Measurements from ENCODE around the gene C2CD2. TPM values are rescaled to one million over a fixed set of nuclear protein-coding genes. Genes with fewer than 3 reads are reported as not detected.
"Not testable (repeated sequence)": the region's sequence is repeated elsewhere in the genome, so short reads cannot be mapped to it uniquely, and the experiment has no call there.

The C2CD2 gene
- total RNA-seq, 1 donor from 2014 or later = 9.4 TPM

GRCh38 chr21:41958886-41959563 is 5.2 kb upstream of the C2CD2 start:
- peak; percentile 83 for DNase-seq (ENCODE audit: low read depth)

- peak; percentile 97 for DNase-seq (ENCODE audit: low read depth)
These were observed 4.4 kb upstream of the C2CD2 start for GRCh38 chr21:41957991-41958766.

- peak; percentile 59 for DNase-seq (ENCODE audit: low read depth)
These were observed 3.3 kb upstream of the C2CD2 start for GRCh38 chr21:41956926-41957729.

- DNase-seq (ENCODE audit: low read depth) = no peak
These were observed 1.7 kb upstream of the C2CD2 start for GRCh38 chr21:41955516-41955915.

- DNase-seq (ENCODE audit: low read depth) = no peak
These were observed 1.1 kb upstream of the C2CD2 start for GRCh38 chr21:41954654-41955499.

- DNase-seq (ENCODE audit: low read depth) = peak; percentile 24
These were observed 478 bp downstream of the C2CD2 start for GRCh38 chr21:41953249-41953830.

GRCh38 chr21:41952568-41953248 is 1.1 kb downstream of the C2CD2 start:
- DNase-seq (ENCODE audit: low read depth) = peak; percentile 36

GRCh38 chr21:41951876-41952567 is 1.8 kb downstream of the C2CD2 start:
- no peak for DNase-seq (ENCODE audit: low read depth)

GRCh38 chr21:41950941-41951351 is 2.9 kb downstream of the C2CD2 start:
- no peak for DNase-seq (ENCODE audit: low read depth)

- DNase-seq (ENCODE audit: low read depth) = not testable (repeated sequence)
These were observed 4.2 kb downstream of the C2CD2 start for GRCh38 chr21:41949631-41950030.

GRCh38 chr21:41948901-41949300 is 4.9 kb downstream of the C2CD2 start:
- no peak for DNase-seq (ENCODE audit: low read depth)

GRCh38 chr21:41948078-41948895 is 5.5 kb downstream of the C2CD2 start:
- DNase-seq (ENCODE audit: low read depth) = peak; percentile 81

- DNase-seq (ENCODE audit: low read depth) = no peak
These were observed 7.8 kb downstream of the C2CD2 start for GRCh38 chr21:41945982-41946381.

- DNase-seq (ENCODE audit: low read depth) = no peak
These were observed 10.0 kb downstream of the C2CD2 start for GRCh38 chr21:41943851-41944250.

- DNase-seq (ENCODE audit: low read depth) = no peak
These were observed 11.4 kb downstream of the C2CD2 start for GRCh38 chr21:41942457-41942856.

- DNase-seq (ENCODE audit: low read depth) = no peak
These were observed 11.9 kb downstream of the C2CD2 start for GRCh38 chr21:41941941-41942340.

GRCh38 chr21:41940431-41940830 is 13.4 kb downstream of the C2CD2 start:
- no peak for DNase-seq (ENCODE audit: low read depth)

- DNase-seq (ENCODE audit: low read depth) = no peak
These were observed 14.4 kb downstream of the C2CD2 start for GRCh38 chr21:41939391-41939790.

Measured in myocyte (in vitro differentiated cells).